Measurements from ENCODE around the gene B3GNT2. TPM values are rescaled to one million over a fixed set of nuclear protein-coding genes. Genes with fewer than 3 reads are reported as not detected.

B3GNT2 gene
- total and polyA plus RNA-seq, 2 experiments from 2014 or later = 35.5 to 70.4 TPM

DNA sequence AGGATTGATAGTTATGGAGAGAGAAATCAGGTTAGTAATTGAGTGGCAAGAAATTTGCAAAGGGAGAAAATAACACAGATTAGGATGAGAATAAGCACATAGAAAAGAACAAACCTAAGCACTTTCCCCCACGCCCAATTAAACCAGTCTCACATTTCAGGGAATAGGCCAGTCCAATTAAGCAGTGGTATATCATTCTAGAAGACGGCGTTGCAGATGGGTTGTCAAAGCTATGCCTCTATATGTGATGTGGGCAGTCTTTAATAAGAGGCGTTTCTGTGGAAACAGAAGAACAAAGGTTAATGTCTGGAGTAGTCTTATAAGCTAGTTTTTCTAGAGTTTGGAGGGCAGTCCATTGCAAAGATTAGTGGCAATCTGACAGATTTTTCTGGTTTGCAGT, 61.6 kb downstream of the B3GNT2 start (continued):
- TF ChIP-seq, protein P1, sequence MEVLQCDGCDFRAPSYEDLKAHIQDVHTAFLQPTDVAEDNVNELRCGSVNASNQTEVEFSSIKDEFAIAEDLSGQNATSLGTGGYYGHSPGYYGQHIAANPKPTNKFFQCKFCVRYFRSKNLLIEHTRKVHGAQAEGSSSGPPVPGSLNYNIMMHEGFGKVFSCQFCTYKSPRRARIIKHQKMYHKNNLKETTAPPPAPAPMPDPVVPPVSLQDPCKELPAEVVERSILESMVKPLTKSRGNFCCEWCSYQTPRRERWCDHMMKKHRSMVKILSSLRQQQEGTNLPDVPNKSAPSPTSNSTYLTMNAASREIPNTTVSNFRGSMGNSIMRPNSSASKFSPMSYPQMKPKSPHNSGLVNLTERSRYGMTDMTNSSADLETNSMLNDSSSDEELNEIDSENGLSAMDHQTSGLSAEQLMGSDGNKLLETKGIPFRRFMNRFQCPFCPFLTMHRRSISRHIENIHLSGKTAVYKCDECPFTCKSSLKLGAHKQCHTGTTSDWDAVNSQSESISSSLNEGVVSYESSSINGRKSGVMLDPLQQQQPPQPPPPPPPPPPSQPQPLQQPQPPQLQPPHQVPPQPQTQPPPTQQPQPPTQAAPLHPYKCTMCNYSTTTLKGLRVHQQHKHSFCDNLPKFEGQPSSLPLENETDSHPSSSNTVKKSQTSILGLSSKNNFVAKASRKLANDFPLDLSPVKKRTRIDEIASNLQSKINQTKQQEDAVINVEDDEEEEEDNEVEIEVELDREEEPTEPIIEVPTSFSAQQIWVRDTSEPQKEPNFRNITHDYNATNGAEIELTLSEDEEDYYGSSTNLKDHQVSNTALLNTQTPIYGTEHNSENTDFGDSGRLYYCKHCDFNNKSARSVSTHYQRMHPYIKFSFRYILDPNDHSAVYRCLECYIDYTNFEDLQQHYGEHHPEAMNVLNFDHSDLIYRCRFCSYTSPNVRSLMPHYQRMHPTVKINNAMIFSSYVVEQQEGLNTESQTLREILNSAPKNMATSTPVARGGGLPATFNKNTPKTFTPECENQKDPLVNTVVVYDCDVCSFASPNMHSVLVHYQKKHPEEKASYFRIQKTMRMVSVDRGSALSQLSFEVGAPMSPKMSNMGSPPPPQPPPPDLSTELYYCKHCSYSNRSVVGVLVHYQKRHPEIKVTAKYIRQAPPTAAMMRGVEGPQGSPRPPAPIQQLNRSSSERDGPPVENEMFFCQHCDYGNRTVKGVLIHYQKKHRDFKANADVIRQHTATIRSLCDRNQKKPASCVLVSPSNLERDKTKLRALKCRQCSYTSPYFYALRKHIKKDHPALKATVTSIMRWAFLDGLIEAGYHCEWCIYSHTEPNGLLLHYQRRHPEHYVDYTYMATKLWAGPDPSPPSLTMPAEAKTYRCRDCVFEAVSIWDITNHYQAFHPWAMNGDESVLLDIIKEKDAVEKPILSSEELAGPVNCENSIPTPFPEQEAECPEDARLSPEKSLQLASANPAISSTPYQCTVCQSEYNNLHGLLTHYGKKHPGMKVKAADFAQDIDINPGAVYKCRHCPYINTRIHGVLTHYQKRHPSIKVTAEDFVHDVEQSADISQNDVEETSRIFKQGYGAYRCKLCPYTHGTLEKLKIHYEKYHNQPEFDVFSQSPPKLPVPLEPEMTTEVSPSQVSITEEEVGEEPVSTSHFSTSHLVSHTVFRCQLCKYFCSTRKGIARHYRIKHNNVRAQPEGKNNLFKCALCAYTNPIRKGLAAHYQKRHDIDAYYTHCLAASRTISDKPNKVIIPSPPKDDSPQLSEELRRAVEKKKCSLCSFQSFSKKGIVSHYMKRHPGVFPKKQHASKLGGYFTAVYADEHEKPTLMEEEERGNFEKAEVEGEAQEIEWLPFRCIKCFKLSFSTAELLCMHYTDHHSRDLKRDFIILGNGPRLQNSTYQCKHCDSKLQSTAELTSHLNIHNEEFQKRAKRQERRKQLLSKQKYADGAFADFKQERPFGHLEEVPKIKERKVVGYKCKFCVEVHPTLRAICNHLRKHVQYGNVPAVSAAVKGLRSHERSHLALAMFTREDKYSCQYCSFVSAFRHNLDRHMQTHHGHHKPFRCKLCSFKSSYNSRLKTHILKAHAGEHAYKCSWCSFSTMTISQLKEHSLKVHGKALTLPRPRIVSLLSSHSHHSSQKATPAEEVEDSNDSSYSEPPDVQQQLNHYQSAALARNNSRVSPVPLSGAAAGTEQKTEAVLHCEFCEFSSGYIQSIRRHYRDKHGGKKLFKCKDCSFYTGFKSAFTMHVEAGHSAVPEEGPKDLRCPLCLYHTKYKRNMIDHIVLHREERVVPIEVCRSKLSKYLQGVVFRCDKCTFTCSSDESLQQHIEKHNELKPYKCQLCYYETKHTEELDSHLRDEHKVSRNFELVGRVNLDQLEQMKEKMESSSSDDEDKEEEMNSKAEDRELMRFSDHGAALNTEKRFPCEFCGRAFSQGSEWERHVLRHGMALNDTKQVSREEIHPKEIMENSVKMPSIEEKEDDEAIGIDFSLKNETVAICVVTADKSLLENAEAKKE (CRISPR knock-in tag; IDR thresholded peaks at IDR 0.05) = no peak

DNA sequence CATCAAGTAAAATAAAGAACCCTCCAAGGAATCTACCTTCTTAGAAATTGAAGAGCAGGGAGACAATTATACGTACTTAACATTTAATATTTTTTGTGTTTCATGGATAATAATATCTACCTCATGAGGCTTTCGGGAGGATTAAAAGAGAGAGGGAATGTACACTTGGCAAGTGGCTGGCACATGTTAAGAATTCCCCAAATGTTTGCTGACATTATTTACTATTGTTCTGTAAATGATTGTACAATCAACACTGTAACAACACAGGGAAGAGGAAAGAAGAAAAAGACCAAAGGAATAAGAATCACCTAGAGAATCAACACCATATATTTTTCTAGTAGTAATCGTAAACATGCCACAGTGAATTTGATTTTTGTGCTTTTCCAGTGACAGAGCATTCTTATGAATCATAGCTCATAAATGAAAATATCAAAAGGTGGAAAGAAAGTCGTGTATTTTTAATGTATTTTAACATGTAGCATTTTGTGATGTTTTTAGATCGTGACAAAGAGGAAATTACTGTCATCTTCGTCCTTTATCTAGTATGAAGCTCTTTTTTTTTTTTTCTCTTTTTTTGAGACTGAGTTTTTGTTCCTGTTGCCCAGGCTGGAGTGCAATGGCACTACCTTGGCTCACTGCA, 67.3 kb downstream of the B3GNT2 start:
- H3K4me1 Mint-ChIP-seq = peaks cover 33% of the 10 kb centered on the region
- H3K4me2 ChIP-seq = no peak overlapping the region
- H3K4me3 Mint-ChIP-seq = no peak overlapping the region
- H3K4me1 ChIP-seq (ENCODE audit: insufficient read depth) = peaks cover 18% of the 10 kb centered on the region
- no peak overlapping the region for H3K27ac Mint-ChIP-seq
- no peak overlapping the region for H3K4me3 ChIP-seq
- H3K36me3 ChIP-seq (ENCODE audit: insufficient read depth) = no peaks in the 10 kb centered on the region
- H3K27me3 Mint-ChIP-seq (ENCODE audit: insufficient read depth, low read depth, poor library complexity) = peaks cover 14% of the 10 kb centered on the region
- no peaks in the 10 kb centered on the region for H3F3A ChIP-seq (replicated peaks; ENCODE audit: low read depth)
- H2AFZ ChIP-seq = no peak overlapping the region
- no peaks in the 10 kb centered on the region for H3K79me2 ChIP-seq (replicated peaks; ENCODE audit: insufficient read depth)
- no peak overlapping the region for H3K27ac ChIP-seq (ENCODE audit: low read depth)
- no peaks in the 10 kb centered on the region for H3K9me3 Mint-ChIP-seq
- no peak for DNase-seq (ENCODE audit: low spot score)
- peaks cover 3% of the 10 kb centered on the region; the same call in 2 of the 3 replicates for H3K36me3 Mint-ChIP-seq (ENCODE audit: low read depth)
- H4K20me1 ChIP-seq (replicated peaks; ENCODE audit: insufficient read depth) = no peaks in the 10 kb centered on the region
- ATAC-seq = no peak
- H3K9me2 ChIP-seq (ENCODE audit: insufficient read depth) = no peaks in the 10 kb centered on the region
- no peaks in the 10 kb centered on the region for H3K27me3 ChIP-seq (ENCODE audit: insufficient read depth)
- TF ChIP-seq EZH2 (IDR thresholded peaks at IDR 0.05; ENCODE audit: low read depth, unreplicated experiment) = no peak
- no peak for TF ChIP-seq CREB1 (CRISPR knock-in tag; IDR thresholded peaks at IDR 0.05; ENCODE audit: low read depth)
- TF ChIP-seq, protein P1 (CRISPR knock-in tag; IDR thresholded peaks at IDR 0.05) = no peak
- no peak for TF ChIP-seq JUNB (IDR thresholded peaks at IDR 0.05; ENCODE audit: unreplicated experiment)
- no peak for TF ChIP-seq POLR2AphosphoS5 (IDR thresholded peaks at IDR 0.05; ENCODE audit: low read depth)
- no peak for TF ChIP-seq EZH2phosphoT487 (IDR thresholded peaks at IDR 0.05; ENCODE audit: unreplicated experiment)
- TF ChIP-seq, protein P2, sequence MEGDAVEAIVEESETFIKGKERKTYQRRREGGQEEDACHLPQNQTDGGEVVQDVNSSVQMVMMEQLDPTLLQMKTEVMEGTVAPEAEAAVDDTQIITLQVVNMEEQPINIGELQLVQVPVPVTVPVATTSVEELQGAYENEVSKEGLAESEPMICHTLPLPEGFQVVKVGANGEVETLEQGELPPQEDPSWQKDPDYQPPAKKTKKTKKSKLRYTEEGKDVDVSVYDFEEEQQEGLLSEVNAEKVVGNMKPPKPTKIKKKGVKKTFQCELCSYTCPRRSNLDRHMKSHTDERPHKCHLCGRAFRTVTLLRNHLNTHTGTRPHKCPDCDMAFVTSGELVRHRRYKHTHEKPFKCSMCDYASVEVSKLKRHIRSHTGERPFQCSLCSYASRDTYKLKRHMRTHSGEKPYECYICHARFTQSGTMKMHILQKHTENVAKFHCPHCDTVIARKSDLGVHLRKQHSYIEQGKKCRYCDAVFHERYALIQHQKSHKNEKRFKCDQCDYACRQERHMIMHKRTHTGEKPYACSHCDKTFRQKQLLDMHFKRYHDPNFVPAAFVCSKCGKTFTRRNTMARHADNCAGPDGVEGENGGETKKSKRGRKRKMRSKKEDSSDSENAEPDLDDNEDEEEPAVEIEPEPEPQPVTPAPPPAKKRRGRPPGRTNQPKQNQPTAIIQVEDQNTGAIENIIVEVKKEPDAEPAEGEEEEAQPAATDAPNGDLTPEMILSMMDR (conservative IDR thresholded peaks at IDR 0.05; ENCODE audit: low read depth in 2 of 2) = no peak
